ENCODE results near the gene BCL11B.

BCL11B gene

DNA sequence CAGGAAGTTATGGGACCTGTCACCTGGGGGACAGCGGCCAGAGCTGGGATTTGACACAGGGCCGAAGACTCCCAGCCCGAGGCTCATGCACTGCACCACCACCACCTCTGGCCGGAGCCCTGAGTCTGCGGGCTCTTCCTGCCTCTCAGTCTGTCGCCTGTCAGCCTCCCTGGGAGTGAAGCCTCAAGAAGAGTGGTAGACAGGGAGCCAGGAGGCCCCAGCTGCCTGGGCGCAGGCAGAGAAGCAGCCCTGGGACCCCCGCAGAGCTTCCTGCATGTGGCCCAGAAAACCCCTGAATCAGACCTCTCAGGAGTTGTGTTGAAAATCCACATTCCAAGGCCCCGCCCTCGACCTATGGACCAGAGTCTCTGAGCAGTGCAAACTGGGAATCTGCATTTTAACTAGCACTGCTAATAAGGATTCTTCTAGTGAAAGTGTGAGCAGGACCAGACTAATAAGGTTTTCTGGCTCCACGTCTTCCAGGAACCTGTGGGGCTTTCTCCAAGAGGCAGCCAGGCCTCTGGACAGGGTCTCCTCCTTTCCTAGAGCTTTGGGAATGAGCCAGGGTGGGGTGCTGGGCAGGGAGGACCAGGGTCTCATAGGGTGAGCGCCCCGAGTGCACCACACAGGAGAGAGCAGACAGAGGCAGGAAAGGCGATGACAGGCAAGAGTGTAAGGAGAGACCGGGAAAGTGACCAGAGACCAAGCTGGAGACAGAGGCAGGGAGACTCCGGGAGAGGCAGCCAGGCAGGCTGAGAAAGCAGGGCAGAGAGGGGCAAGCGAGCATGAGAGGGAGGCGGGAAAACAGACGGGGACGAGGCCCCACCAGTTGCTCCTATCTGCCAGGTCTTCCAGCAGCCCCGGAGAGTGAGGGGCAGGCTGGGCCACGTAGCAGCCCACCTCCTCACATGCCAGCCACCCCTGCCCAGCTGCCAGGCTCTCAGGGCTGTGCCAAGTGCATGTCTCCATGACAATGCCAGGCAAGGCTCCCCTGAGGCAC lies 112.4 kb downstream of the BCL11B start:
- no peak for DNase-seq (ENCODE audit: low read depth in 3 of 3)

GRCh38 chr14:99158646-99159165 lies 113.3 kb downstream of the BCL11B start:
- DNase-seq (ENCODE audit: low read depth in 3 of 3) = no peak

DNA sequence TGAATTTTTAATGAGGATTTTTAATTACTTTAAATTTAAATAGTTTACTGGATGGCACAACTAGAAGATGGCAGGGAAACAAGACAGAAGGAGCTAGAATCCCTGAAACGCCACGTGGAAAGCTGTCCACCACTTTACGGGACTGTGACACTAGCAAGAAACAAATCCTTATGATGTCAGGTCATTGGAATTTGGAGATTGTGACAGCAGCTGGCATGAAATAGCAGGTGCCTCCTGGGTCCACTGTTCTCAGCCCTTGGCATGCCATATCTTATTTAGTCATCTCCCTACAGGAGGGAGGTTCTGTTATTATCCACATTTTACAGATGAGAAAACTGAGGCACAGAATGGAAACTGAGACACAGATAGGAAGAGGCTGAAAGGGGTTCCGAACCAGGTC lies 113.8 kb downstream of the BCL11B start:
- no peak for DNase-seq (ENCODE audit: low read depth in 3 of 3)

DNA sequence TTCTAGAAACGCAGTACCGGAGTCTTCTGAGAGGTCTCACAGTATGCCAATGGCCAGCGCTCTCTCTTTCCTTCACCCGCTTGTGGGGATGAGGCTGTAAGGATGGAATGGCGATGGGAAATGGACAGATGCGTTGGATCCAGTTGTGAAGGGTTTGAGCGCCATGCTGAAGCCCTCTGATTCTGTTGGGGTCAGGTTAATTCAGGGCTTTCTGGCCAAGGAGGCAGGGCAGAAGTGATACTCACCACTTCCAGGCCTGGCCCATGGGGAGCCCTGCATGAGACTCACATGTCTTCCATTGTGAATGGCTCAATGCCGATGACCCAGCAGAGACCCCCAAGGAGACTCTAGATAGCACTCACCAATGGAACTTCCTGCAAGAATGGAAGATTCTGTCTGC lies 114.3 kb downstream of the BCL11B start:
- no peak for DNase-seq (ENCODE audit: low read depth in 3 of 3)

GRCh38 chr14:99157246-99157645 lies 114.8 kb downstream of the BCL11B start:
- DNase-seq (ENCODE audit: low read depth in 3 of 3) = no peak

DNA sequence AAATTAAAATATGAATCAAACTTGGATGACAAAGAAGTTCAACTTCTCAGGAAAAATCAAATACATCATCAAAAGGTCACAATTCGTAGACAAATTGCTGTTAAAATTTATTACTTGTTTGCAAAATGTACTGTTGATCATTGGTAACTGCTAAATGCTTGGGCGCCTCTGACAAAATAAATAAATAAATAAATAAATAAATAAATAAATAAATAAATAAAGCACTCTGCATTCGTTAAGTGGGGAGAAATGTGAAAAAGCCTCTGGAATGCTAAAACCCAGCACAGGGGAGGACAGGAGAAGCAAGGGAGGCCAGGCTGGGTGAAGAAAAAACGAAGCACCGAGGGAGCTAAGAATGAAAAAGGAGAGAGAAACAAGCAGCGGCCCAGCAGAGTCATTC lies 115.2 kb downstream of the BCL11B start:
- no peak for DNase-seq (ENCODE audit: low read depth in 3 of 3)

GRCh38 chr14:99156090-99156425 lies 115.9 kb downstream of the BCL11B start:
- no peak for DNase-seq (ENCODE audit: low read depth in 3 of 3)

DNA sequence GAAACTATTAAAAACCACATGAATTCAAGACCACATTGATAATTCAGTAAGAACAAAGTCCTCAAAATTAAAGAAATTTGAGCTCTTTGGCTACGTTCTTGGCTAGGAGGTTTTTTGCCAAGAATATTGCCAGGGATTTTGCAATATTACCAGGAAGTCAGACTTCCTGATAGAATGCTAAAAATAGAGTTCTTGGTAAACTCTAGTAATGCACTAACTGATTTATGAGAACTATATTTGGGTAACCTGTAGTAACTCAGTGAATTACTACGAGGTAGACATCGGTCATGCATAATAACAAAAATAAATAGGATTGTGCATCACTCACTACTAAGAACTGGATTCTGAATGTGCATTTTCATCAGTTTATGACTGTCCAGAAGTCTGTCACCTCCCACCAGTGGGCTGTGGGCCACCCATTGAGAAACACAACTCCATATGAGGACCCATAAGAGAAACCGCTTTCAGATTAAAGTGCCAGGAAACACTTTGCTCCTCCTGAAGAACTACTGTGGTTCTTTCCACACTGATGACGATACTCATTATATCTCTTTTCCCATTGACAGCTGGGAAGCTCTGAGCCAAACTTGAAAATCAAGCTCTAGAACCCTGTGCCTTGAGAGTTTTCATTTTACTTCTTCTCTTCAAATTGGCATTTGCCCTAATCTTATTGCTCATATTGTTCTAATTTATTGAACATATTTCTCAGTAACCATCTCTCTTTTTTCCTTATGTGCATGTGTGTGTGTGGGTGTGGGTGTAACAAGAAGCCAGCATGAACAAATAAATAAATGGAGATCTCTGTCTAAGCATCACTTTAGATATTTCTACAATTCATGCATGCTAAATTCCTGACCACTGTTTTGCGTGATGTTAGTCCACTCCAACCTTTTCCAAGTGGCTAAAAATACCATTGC lies 116.6 kb downstream of the BCL11B start:
- no peak for DNase-seq (ENCODE audit: low read depth in 3 of 3)

DNA sequence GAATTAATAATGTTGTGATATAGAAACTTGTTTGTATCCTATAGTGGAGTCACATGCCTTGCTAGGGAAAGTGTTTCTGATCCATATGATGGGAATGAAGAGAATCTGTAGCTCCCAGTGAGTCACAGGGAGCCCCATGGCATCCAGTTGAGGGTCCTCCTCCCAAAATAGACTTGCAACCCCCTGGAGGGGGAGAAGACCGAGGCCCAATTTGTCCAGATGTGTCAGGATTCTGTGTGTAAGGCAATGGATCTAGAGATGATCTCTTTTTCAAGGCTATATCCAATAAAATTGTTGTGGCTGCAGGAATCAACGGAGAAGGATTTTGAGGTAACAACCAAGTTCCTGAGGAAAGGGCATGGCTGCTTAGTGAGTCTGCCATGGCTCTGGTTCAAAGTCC lies 121.8 kb downstream of the BCL11B start:
- no peak for DNase-seq (ENCODE audit: low read depth in 3 of 3)

- DNase-seq (ENCODE audit: low read depth in 3 of 3) = no peak
These were observed 123.0 kb downstream of the BCL11B start for GRCh38 chr14:99148861-99149610.

- no peak for DNase-seq (ENCODE audit: low read depth in 3 of 3)
These were observed 123.9 kb downstream of the BCL11B start for GRCh38 chr14:99148131-99148530.

GRCh38 chr14:99147366-99147740 lies 124.6 kb downstream of the BCL11B start:
- no peak for DNase-seq (ENCODE audit: low read depth in 3 of 3)

DNA sequence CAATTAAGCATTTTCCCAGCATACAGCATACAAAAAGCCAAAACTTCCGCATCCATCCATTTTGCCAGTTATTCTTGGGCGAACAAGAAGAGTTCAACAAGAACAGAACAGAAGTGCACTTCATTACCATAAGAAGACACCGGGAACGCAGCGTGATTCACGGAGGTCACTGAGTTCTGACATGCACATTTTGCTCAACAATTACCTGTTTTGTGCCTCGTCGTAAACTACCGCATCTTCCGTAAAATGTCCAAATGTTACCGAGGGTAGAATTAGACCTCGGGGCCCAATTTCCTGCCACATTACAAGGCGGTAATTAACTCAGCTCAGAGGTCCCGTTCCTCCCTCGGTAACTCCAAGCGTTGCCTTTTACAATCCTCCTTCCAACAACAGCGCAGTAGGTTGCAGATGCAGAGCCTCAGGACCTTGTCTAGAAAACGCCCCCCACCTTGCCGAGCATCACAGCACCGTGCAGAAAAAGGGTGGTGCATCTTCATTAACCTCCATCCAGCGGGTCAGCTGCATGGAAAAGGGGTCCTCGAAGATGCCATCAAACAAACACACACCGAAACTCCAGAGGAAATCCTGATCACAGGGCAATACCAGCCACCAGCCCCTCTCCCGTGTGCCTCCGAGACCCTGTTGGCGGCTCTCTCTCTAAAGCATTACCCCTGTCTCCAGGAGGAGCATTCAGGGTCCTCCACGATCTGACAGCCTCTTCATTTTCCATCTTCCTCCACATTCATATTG lies 125.2 kb downstream of the BCL11B start:
- no peak for DNase-seq (ENCODE audit: low read depth in 3 of 3)

GRCh38 chr14:99145307-99145706 lies 126.7 kb downstream of the BCL11B start:
- DNase-seq (ENCODE audit: low read depth in 3 of 3) = no peak

- no peak for DNase-seq (ENCODE audit: low read depth in 3 of 3)
These were observed 128.2 kb downstream of the BCL11B start for GRCh38 chr14:99143793-99144192.

- no peak for DNase-seq (ENCODE audit: low read depth in 3 of 3)
These were observed 128.9 kb downstream of the BCL11B start for GRCh38 chr14:99143126-99143525.

- DNase-seq (ENCODE audit: low read depth in 3 of 3) = no peak
These were observed 130.8 kb downstream of the BCL11B start for GRCh38 chr14:99141236-99141635.

- no peak for DNase-seq (ENCODE audit: low read depth in 3 of 3)
These were observed 132.8 kb downstream of the BCL11B start for GRCh38 chr14:99138999-99139865.

- DNase-seq (ENCODE audit: low read depth in 3 of 3) = no peak
These were observed 134.0 kb downstream of the BCL11B start for GRCh38 chr14:99137913-99138571.

Measured in stimulated activated CD4-positive, alpha-beta T cell treated with anti-CD3 and anti-CD28 coated beads, TNF-alpha, amount 100 ng/mL, for 48 hours (primary cell).